H1 (cell line): ENCODE results near the gene IFI27L1. TPM values are rescaled to one million over a fixed set of nuclear protein-coding genes. Genes with fewer than 3 reads are reported as not detected.

Source experiments
- CHD2 ChIP-seq: IDR thresholded peaks from 2 replicates; pipeline ENCODE4 v1.6.1; 2012; ENCODE audit warnings: low read length, improper control_type of control experiment
- polyA plus RNA-seq, 7 experiments: library from polyadenylated mRNA; depleted of rRNA in 3 of 7; stranded (reverse) in 5 of 7; unstranded in 2 of 7; fragments of >200 nt in 5 of 7; fragments of 200-250 nt in 2 of 7; gene quantifications; 1 replicate in 5 of 7; 2 replicates in 1 of 7; 4 replicates in 1 of 7; pipeline versions ENCODE4 v1.2.1 to v1.2.3, GENCODE V29; 2011 to 2013; ENCODE audit warnings: missing spikeins in 2 of 7, mixed read lengths in 2 of 7
- total RNA-seq: library from RNA; stranded (reverse); fragmentation: NEBNext Ultra II Directional; extraction: Animal tissue kit (Norgen Biotek cat#: 25700); gene quantifications from 2 replicates; pipeline ENCODE4 v1.2.1, GENCODE V29; 2021
- TF ChIP-seq, protein P1 (sequence below): fragments of 300-600 bp; sonication (generic); IDR thresholded peaks from 2 replicates; pipeline ENCODE4 v1.7.1; 2012; ENCODE audit warnings: low read length, moderate library complexity, mild to moderate bottlenecking, inconsistent platforms; ENCODE audit not compliant: insufficient replicate concordance

Gene IFI27L1
- total and polyA plus RNA-seq, 2 of the 8 experiments (the other 6 are each of a cell fraction or from before 2014, with no cell fraction given), result 21.2 to 30.5 TPM

DNA sequence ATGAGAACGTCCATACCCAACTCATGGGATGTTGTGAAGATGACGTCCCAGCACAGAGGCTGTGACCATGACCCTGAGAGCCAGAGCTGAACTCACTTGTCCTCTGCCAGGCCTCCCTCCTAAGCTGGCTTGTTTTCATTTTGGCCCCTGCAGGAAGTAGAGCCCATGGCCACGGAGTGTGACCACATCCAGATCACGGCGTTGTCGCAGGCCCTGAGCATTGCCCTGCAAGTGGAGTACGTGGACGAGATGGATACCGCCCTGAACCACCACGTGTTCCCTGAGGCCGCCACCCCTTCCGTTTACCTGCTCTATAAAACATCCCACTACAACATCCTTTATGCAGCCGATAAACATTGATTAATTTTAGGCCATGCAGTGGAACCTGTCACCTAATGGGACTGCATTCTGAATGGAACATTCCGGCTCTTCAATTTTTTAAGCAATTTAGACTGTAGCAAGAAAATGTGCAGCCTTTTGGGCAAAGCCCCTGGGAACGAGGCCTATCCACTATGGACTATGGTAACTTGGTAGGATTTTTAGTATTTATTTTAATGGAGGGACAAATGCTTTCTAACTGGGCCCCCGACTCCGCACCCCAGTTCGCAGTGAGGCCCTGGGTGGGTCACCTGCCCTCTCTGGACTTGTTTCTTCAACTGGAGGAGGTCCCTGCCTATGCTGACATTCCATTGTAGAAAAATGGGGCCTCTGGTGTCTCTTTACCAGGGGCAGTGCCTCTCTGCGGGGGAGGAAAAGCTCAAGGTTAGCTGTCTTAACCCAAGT is 35.4 kb upstream of the IFI27L1 start (continued):
- TF ChIP-seq, protein P1, sequence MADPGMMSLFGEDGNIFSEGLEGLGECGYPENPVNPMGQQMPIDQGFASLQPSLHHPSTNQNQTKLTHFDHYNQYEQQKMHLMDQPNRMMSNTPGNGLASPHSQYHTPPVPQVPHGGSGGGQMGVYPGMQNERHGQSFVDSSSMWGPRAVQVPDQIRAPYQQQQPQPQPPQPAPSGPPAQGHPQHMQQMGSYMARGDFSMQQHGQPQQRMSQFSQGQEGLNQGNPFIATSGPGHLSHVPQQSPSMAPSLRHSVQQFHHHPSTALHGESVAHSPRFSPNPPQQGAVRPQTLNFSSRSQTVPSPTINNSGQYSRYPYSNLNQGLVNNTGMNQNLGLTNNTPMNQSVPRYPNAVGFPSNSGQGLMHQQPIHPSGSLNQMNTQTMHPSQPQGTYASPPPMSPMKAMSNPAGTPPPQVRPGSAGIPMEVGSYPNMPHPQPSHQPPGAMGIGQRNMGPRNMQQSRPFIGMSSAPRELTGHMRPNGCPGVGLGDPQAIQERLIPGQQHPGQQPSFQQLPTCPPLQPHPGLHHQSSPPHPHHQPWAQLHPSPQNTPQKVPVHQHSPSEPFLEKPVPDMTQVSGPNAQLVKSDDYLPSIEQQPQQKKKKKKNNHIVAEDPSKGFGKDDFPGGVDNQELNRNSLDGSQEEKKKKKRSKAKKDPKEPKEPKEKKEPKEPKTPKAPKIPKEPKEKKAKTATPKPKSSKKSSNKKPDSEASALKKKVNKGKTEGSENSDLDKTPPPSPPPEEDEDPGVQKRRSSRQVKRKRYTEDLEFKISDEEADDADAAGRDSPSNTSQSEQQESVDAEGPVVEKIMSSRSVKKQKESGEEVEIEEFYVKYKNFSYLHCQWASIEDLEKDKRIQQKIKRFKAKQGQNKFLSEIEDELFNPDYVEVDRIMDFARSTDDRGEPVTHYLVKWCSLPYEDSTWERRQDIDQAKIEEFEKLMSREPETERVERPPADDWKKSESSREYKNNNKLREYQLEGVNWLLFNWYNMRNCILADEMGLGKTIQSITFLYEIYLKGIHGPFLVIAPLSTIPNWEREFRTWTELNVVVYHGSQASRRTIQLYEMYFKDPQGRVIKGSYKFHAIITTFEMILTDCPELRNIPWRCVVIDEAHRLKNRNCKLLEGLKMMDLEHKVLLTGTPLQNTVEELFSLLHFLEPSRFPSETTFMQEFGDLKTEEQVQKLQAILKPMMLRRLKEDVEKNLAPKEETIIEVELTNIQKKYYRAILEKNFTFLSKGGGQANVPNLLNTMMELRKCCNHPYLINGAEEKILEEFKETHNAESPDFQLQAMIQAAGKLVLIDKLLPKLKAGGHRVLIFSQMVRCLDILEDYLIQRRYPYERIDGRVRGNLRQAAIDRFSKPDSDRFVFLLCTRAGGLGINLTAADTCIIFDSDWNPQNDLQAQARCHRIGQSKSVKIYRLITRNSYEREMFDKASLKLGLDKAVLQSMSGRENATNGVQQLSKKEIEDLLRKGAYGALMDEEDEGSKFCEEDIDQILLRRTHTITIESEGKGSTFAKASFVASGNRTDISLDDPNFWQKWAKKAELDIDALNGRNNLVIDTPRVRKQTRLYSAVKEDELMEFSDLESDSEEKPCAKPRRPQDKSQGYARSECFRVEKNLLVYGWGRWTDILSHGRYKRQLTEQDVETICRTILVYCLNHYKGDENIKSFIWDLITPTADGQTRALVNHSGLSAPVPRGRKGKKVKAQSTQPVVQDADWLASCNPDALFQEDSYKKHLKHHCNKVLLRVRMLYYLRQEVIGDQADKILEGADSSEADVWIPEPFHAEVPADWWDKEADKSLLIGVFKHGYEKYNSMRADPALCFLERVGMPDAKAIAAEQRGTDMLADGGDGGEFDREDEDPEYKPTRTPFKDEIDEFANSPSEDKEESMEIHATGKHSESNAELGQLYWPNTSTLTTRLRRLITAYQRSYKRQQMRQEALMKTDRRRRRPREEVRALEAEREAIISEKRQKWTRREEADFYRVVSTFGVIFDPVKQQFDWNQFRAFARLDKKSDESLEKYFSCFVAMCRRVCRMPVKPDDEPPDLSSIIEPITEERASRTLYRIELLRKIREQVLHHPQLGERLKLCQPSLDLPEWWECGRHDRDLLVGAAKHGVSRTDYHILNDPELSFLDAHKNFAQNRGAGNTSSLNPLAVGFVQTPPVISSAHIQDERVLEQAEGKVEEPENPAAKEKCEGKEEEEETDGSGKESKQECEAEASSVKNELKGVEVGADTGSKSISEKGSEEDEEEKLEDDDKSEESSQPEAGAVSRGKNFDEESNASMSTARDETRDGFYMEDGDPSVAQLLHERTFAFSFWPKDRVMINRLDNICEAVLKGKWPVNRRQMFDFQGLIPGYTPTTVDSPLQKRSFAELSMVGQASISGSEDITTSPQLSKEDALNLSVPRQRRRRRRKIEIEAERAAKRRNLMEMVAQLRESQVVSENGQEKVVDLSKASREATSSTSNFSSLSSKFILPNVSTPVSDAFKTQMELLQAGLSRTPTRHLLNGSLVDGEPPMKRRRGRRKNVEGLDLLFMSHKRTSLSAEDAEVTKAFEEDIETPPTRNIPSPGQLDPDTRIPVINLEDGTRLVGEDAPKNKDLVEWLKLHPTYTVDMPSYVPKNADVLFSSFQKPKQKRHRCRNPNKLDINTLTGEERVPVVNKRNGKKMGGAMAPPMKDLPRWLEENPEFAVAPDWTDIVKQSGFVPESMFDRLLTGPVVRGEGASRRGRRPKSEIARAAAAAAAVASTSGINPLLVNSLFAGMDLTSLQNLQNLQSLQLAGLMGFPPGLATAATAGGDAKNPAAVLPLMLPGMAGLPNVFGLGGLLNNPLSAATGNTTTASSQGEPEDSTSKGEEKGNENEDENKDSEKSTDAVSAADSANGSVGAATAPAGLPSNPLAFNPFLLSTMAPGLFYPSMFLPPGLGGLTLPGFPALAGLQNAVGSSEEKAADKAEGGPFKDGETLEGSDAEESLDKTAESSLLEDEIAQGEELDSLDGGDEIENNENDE, result no peak
- TF ChIP-seq CHD2, result no peak
